HG03159 (cell line): ENCODE measurements around the gene EEF1AKMT4.

ENCODE experiments used
- ATAC-seq: cut with Tn5 transposase; IDR thresholded peaks from one replicate; pipeline ENCODE4 v1.9.1; 2021; ENCODE audit warnings: mild to moderate bottlenecking, moderate library complexity; ENCODE audit not compliant: unreplicated experiment

EEF1AKMT4 gene

DNA sequence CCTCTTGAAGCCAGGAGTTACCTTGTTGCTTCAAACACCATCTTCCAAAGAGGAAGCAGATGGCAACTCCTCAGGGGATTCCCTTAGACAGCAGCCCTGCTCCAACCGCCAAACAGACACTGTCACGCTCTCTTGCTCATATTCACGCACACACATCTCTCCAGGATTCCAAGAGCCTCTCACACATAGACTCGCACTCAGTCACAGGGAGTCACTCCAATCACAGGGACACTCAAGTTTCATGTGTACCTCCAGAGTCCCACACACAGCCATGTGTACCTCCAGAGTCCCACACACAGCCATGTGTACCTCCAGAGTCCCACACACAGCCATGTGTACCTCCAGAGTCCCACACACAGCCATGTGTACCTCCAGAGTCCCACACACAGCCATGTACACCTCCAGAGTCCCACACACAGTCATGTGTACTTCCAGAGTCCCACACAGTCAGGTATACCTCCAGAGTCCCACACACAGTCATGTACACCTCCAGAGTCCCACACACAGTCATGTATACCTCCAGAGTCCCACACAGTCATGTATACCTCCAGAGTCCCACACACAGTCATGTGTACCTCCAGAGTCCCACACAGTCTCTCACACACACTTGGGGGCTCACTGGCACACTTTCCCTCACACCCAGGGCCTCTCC is 14.0 kb upstream of the EEF1AKMT4 start:
- no peak for ATAC-seq

DNA sequence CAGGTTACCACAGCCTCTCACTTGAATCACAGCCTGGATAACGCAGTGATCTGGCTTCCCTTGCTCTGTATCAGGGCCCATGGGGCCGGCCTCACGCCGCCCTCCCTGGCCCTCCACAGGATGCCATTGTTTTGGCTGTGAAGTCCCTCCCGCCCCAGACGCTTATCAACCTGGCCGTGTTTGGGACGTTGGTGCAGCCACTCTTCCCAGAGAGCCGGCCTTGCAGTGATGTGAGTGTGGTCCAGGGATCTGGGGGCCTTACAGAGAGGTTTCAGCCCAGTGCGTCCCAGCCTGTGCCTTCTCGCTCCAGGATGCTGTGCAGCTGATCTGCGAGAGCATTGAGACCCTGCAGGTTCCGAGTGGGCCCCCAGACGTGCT is 13.4 kb upstream of the EEF1AKMT4 start:
- ATAC-seq: no peak

DNA sequence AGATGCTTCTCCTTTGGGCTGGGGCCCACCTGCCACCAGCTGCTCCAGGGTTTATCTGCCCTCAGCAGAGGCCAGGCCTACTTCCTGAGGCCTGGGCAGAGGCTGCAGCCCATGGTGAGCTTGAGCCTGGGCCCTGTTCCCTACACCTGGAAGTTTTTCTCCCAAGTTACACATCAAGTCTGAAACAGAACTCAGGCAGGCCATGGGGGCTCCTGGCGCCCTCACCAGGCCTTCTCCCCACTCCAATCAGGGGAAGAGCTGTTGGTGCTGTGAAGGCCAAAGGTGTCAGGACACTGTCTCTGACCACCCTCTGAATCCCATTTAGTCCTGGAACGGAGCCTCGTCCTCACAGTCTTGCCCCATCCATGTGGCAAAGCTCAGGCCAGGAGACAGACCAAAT is 12.8 kb upstream of the EEF1AKMT4 start:
- ATAC-seq: no peak

DNA sequence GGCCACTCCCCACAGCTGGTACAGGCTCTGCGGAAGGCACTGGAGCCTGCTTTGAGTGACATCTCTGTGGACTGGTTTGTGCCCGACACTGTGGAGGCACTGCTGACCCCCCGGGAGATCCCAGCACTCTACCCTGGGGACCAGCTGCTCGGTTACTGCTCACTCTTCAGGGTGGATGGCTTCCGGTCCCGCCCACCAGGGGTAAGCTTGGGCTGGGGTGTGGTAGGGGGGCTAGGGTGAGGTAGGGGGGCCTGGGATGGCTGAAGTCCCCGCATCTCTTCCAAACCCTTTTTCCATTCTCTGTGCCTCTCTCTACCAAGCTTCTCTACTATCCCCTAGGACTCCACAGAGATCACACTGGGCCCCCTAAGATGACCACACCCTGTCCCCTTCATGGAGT is 12.3 kb upstream of the EEF1AKMT4 start:
- no peak for ATAC-seq

DNA sequence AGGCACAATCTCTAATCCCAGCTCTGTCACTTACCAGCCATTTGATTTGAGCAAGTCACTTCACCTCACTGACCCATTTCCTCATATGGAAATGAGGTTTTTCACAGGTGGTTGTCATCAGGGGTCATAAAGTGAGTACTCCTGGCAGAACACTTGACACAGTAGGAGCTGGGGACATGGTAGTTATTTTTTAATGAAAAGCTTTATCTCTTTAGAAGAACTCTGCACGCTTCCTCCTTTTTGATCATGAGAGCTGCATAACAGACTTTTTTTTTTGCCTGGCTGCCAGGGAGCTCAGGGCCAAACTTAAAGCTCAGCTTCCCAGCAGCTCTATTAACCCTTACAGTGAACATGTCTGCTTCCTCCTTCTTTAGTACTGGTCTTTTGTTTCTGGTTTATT is 11.7 kb upstream of the EEF1AKMT4 start:
- ATAC-seq: no peak

DNA sequence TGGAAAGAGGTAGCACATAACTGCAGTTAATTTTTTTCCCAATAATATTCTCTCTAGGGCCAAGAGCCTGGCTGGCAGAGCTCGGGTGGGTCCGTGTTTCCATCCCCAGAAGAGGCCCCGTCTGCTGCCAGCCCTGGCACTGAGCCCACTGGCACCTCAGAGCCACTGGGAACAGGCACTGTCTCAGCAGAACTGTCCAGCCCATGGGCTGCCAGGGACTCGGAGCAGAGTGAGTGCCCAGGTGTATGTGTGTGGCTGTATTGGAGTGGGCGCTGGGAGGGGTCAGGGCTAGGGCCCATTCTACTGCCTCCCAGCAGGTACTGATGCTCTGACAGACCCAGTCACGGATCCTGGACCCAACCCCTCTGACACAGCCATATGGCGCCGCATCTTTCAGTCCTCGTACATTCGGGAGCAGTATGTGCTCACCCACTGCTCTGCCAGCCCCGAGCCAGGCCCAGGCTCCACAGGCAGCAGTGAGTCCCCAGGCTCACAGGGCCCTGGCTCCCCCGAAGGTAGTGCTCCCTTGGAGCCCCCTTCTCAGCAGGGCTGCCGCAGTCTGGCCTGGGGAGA is 11.1 kb upstream of the EEF1AKMT4 start:
- no peak for ATAC-seq

DNA sequence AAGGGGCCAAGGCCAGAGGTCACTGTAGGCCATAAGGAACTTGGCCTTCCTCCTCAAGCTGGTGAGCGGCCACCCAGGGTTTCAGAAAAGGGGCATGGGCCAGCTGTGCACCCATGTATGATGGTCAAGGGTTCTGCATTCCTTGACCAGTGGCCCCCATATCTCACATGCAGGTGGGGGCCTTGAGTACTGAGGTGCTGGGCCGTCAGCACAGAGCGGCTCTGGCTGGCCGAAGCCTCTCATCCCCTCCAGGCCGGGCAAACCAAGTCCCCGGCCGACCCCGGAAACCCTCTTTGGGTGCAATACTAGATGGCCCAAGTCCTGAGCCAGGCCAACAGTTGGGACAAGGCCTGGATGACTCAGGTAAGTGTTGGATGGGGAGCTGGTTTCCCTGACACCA is 10.3 kb upstream of the EEF1AKMT4 start:
- no peak for ATAC-seq

DNA sequence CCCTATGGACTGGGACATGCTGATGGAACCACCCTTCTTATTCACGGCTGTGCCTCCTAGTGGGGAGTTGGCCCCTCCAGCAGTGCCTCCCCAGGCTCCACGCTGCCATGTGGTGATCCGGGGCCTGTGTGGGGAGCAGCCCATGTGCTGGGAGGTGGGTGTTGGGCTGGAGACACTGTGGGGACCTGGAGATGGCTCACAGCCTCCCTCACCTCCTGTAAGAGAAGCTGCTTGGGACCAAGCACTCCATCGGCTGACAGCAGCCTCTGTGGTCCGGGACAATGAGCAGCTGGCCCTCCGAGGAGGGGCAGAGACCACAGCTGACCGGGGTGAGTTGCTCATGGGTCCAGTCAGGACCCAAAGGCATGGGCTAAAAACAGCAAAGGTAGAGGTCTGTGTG is 9.8 kb upstream of the EEF1AKMT4 start:
- no peak for ATAC-seq

DNA sequence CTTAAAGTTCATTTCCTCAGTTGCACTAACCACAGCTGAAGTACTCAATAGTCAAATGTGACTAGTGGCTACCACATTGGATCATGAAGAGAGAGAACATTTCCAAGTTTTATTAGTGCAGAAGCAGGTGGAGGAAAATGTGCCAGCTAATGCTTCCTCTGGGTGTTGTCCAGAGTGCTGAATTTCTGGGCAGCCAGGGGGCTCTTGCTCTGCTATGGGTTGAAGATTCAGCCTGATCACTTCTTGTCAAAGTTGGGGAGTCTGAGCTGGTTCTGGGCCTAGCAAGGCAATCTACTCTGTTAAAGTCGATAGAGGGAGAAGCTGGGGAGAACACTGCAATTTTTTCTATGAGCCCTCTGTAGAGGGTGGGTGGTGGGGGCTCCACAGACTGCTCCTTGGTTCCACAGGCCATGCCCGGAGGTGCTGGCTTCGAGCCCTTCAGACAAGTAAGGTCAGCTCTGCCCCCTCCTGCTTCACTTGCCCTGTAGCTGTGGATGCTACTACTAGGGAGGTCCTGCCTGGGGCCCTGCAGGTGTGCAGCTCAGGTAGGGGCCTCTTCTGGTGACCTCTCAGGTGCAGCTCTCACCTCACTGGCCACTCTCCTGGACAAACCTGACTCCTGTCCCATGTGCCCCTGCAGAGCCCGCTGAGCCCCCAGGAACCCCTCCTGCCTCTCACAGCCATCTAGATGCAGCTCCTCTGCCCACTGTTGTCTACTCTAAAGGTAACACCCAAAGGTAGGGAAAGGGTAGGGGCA is 8.9 kb upstream of the EEF1AKMT4 start:
- no peak for ATAC-seq

DNA sequence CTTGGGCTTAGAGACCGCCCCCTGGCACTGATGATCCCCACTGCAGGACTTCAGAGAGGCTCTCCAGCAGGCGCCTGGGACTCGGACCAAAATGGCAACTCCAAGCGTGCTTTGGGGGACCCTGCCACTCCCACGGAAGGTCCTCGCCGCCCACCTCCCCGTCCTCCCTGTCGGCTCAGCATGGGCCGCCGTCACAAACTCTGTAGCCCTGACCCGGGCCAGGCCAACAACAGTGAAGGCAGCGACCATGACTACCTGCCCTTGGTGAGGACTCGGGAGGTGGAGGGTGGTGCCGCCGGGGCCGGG is 8.4 kb upstream of the EEF1AKMT4 start:
- no peak for ATAC-seq

DNA sequence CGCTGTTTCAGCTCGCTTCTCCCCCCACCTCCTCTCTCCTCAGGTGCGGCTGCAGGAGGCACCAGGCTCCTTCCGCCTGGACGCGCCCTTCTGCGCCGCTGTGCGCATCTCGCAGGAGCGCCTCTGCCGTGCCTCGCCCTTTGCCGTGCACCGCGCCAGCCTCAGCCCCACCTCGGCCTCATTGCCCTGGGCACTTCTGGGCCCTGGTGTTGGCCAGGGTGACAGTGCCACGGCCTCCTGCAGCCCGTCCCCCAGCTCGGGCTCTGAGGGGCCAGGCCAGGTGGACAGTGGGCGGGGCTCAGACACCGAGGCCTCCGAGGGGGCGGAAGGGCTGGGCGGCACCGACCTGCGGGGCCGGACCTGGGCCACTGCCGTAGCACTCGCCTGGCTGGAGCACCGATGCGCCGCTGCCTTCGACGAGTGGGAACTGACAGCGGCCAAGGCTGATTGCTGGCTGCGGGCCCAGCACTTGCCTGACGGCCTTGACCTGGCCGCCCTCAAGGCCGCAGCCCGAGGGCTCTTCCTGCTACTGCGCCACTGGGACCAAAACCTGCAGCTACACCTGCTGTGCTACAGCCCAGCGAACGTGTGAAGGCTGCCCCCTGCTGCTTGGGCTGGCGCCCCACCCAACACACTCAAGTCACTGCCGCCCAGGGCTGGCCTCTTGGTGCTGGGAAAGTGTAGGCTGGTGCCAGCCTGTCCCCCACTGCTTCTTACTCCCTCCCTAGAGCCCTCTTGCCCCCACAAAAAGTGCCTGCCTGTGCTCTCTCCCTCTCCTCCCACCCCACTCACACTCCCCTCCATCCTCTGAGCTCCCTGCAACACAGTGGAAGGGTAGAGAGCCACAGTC is 7.8 kb upstream of the EEF1AKMT4 start:
- ATAC-seq: no peak

DNA sequence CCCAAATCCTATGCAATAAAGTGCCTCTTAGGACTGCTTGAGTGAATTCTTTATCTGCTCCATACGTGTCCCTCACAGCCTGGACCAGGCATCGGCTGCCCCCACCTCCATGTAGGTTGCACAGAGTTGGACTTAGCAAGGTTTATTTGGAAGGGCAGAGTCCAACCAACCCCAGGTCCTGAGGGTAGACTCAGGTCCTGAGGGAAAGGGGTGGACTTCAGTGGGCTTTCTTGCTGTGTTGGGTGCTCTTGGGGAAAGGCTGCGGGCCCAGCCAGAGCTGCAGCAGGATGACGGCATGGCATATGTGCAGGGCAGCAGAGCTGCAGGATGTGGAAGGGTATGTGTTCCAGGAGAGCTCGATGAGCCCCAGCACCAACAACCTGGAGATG is 7.2 kb upstream of the EEF1AKMT4 start:
- no peak for ATAC-seq

DNA sequence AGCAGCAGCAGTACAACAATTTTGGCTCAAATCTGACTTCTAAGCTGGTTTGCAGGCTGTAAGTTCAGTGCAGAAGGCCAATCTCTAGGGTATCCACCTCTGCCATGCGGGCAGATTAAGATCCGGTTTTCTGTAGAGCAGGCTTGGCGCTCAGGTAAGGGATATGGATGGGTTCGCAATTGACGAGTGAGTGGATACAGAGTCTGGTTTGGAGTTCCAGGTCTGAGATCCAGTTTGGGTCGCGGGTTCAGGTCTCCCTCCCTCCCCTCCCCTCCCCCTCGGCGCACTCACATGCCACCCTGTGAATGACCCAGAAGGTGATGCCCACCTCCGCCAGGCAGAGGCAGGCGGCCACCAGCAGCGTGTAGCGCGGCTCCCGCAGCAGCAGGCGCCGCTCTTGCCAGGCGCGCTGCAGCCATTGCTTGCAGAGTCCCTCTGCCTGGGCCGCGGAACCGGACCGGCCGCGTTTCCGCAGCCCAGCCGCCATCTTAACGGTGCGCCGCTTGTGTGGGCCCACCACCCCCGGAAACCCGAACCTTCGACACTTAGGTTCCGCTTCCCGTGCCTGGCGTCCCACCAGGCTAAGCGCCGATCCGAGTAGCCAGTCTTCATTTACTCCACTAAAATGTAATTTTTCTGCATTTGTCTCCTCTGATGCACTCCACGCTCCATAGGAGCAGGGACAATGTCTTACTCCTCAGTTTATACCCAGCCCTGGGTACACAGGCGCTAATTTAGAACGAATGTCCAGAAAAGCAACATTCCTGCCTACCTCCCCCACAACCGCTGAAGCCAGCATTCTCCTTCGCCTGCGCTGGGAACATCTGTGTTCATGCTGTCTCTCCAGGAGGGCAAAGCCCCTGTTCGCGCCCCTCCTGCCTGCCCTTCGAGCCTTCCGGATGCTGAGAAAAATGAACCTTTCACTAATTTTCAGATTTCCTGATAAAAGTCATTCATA is 739 bp upstream of the EEF1AKMT4 start, which contains the start of gene ALG3:
ALG3 (minus strand) TSS at position 509 of the 958 bp plus-strand sequence; CDS start at position 487, 22 bp downstream.
- peak; percentile 50 for ATAC-seq

DNA sequence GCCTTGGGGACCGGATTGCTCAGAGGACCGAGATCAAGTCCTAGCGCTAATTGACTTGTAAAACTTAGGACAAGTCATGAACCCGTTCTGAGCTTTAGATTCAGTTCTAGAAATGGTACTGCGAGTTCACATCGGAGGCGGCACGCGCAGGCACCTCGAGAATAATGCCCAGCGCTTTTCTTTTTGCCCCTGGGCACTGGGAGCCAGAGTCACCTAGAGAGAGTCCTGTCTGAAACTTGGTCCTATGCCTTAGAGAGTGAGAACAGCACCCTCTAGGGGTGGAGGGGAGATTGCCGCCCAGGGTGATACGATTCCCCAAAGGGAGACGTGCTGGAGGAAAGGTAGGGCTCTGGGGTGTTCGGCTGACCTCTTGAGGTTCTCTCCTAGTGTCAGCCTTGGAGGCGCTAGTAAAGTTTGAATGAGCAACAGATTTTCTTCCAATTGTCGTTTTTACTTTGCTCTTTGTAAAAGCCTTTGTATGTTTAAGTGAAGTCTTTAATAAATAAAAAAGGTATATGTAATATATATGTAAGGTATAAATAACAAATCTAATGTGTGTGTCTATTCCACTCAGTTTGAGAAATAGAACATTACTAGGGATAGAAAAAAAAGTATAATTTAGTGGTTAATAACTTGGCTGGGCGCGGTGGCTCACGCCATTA is 826 bp downstream of the EEF1AKMT4 start:
- ATAC-seq: peak; percentile 63

DNA sequence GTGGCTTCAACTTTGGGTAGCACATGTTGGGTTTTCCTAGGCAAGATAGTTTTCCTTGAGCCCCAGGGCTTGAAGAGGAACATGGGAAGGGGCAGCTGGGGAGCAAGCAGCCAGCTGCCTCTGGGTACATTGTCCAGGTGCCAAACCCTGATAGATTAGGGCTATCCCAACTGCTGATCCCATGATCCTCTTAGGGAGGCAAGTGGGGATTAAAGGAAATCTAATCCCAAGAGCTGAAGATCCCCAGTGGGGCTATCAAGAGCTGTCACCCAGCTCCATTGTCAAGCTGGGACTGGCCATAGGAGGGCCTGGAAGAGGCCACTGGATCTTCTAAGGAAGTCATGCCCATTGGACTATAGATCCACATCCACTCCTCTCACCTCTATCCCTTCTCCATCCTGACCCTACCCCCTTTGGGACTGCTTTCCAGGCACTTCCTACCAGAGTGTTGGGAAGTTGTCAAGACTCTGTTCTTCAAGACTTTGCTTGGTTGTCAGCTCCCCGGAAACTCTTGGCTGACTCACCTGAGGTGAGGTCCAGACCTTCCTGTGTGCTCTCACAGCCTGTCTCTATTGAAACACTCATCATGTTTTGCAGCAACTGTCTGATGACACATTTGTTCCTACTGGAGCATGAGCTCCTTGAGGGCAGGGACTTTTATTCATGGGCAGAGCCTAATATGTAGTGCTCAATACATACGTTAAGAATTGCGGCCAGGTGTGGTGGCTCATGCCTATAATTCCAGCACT is 6.0 kb downstream of the EEF1AKMT4 start:
- ATAC-seq: no peak

DNA sequence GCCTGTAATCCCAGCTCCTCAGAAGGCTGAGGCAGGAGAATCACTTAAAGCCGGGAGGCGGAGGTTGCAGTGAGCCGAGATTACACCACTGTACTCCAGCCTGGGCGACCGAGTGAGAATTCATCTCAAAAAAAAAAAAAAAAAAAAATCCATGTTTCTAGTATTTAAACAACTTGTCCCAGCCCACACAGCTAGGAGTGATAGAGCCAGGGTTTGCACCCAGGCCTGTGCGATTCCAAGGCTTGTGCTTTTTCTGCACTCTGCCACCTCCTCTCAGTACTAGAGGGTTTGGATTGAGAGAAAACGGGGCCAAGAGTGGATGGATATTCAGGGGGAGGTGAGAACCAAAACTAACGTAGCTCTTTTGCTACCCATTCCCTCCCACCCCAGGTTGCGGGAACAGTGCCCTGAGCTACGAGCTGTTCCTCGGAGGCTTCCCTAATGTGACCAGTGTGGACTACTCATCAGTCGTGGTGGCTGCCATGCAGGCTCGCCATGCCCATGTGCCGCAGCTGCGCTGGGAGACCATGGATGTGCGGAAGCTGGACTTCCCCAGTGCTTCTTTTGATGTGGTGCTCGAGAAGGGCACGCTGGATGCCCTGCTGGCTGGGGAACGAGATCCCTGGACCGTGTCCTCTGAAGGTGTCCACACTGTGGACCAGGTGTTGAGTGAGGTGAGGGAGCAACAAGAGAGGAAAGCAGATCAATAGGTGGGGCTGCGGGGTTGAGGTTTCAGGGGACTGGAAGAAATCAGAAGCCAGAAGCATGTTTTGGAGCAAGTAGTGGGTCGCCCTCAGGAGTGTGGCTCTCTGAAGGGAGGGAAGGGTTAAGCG is 7.8 kb downstream of the EEF1AKMT4 start:
- no peak for ATAC-seq

DNA sequence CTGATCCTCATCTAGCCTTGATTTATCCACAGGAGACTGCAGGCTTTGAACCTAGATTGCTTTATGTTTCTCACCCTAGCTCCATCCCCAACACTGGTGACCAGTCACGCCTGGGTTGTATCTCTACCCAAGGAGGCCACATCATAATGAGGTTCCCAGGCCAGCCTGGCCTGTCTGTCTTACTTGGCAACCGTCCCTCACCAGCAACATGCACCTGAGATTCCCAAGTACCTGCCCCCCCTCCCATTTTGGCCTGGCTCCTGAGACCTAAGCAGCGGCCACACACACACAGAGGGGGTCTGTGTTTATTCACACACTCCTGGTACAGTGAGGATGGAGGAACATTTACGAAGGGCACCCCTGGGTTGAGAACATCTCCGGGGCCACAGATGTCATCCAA is 9.5 kb downstream of the EEF1AKMT4 start:
- ATAC-seq: no peak

DNA sequence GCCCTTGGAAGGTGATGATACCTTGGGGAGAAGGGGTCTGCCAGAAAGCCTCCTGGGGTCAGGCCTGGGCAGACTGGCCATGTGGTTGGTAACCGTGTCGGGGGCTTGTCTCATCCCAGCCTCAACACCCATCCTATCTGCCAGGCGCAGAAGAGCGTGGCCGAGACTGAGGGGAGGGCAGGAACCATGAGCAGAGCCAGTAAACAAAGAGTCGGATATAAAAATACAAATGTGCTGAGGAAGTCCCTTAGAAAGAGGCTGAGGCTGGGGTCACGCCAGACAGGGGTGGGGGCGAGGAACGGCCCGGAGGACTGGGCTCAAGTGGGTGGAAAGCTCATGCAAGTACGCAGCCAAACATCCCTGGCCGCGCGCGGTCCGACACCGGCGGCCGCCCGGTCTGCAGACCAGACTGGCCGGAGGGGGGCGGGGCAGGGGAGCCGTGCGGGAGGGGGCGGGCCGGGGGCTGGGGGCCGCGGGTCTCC is 10.0 kb downstream of the EEF1AKMT4 start:
- ATAC-seq: no peak
